Raji (cell line): ENCODE measurements around the gene RNF145.
A peak's percentile ranks its signal among the peaks of the same experiment; 100 is the strongest.

Experiments
- POLR2A ChIP-seq: IDR thresholded peaks from 2 replicates; pipeline ENCODE4 v1.6.1; 2011; ENCODE audit warnings: low read depth, low read length, control low read depth; ENCODE audit not compliant: insufficient read depth

The RNF145 gene, protein sequence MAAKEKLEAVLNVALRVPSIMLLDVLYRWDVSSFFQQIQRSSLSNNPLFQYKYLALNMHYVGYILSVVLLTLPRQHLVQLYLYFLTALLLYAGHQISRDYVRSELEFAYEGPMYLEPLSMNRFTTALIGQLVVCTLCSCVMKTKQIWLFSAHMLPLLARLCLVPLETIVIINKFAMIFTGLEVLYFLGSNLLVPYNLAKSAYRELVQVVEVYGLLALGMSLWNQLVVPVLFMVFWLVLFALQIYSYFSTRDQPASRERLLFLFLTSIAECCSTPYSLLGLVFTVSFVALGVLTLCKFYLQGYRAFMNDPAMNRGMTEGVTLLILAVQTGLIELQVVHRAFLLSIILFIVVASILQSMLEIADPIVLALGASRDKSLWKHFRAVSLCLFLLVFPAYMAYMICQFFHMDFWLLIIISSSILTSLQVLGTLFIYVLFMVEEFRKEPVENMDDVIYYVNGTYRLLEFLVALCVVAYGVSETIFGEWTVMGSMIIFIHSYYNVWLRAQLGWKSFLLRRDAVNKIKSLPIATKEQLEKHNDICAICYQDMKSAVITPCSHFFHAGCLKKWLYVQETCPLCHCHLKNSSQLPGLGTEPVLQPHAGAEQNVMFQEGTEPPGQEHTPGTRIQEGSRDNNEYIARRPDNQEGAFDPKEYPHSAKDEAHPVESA

GRCh38 chr5:159209438-159210209 lies at the start of gene RNF145:
TSS of gene RNF145 (minus strand) at chr5:159209553. CDS start at chr5:159203617, 5,936 bp downstream.
- TF ChIP-seq POLR2A, result peak; percentile 87

GRCh38 chr5:159258361-159258760 lies 49.0 kb upstream of the RNF145 start:
- no peak for TF ChIP-seq POLR2A

DNA sequence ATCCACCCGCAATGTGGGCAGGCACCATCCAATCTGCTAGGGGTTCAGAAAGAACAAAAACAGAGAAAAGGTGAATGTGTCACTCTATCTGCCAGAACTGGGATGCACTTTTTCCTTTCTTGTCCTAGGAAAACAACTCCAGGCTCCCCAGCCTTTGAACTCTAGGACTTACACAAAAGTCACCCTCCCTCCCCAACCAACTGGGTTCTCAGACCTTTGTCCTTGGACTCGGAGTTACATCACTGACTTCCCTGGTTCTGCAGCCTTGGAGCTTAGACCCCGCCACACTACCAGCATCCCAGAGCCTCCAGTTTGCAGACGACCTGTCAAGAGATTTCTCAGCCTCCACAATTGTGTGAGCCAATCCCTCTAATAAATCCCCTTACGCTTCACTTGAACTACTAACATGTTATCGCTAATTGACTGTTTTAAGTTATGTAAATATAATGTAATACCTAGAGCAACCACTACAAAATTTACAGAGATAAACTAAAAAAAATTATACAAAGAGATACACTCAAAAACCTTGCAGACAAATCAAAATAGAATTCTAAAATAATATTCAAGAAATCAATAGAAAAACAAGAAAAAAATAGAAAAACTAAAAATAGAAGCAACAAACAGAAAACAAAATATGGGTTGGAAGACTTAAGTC lies 48.4 kb upstream of the RNF145 start:
- TF ChIP-seq POLR2A, result no peak

DNA sequence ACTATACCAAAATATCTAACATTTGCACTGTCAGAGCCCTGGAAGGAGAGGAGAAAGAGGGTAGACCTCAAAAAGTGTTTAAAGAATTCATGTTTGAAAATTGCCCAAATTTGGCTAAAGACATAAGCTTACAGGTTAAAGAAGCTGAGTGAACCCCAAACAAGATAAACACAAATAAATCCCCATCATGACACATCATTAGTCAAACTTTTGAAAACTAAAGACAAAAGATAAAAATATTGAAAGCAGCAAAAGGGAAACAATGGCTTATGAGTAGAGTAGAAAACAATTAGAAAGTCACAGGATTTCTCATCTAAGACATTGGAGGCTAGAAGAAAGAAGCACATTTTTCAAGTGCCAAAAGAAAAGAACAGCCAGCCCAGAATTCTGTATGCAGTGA lies 47.7 kb upstream of the RNF145 start:
- no peak for TF ChIP-seq POLR2A

DNA sequence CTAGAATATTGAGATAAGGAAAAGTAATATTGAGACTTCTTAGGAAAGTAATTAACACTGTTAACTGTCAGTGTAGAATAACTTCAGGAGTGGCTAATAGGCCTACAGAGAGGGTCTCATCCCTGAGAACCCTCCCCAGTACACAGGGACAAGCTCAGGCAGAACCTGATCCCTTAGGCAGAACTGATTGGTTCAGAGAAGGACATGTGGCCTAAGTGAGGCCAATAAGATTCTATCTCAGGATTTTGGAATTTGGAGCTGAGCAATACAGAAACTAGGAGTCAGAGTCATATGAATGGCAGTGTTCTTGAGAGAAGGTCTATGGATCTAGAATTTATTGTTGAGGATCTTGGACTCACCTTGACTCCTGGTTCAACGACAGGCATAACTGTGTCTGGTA lies 42.8 kb upstream of the RNF145 start:
- TF ChIP-seq POLR2A, result no peak

DNA sequence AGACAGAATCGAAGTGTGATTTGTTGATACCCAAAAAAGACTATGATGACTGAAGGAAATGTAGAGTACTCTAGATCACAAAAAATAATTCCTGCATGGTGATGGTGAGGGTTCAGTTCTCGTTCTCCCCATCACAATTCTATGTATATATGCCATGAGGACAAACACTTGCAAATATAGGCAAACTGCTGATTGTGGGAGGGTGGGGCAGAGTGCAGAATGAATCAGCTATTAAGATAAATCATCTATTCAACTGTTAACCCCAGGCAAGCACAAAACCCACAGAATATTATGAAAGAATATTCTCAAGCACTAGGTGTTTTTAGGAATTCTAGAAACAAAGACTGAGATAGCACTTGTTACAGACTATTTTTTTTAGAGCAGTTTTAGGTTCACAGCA lies 39.8 kb upstream of the RNF145 start:
- no peak for TF ChIP-seq POLR2A

DNA sequence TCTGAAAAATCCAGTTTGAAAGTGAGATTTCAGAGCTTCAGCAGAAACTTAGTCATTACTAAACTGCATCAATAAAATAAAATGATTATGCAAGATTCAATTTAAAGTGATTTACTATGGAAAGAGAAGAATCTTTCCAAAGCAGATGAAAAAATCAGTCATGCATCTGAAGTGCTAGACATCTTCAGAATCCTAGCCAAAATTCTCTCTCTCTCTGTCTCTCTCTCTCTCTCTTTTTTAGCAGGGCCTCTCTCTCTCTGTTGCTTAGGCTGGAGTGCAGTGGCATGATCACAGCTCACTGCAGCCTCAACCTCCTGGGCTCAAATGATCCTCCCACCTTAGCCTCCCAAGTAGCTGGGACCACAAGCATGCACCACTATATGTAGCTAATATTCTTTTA lies 35.5 kb upstream of the RNF145 start:
- TF ChIP-seq POLR2A, result no peak

DNA sequence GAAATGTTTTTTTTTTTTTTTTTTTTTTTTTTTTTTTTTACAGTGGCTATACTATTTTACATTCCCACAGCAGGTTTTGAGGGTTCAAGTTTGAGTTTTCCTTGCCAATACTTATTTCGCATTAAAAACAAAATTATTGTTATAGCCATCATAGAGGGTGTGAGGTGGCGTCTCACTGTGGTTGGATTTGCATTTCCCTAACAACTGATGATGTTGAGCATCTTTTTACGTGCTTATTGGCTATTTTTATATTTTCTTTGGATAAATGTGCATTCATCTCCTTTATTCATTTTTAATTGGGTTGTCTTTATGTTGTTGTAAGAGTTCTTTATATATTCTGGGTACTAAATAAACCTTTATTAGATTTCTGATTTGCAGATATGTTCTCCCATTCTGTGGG lies 34.8 kb upstream of the RNF145 start:
- no peak for TF ChIP-seq POLR2A

DNA sequence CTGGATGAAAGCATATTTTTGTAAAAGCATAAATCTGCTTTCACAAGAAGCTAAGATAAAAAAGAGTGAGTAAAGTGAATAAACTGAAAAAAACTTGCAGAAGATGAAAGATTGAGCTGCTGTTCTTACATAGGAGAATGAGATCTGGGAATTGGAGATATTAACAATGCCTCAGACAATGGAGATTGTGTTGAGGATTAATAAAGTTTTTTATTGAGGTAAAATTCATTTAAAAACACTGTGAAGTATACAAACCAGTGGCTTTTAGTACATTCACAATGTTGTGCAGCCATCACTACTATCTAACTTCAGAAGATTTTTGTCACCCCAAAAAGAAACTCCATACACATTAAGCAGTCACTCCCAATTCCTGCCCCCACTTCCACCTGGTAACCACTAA lies 34.0 kb upstream of the RNF145 start:
- no peak for TF ChIP-seq POLR2A

- TF ChIP-seq POLR2A, result no peak
These were observed 33.3 kb upstream of the RNF145 start for GRCh38 chr5:159242656-159243055.

GRCh38 chr5:159241946-159242552 lies 32.7 kb upstream of the RNF145 start:
- no peak for TF ChIP-seq POLR2A

- TF ChIP-seq POLR2A, result no peak
These were observed 31.0 kb upstream of the RNF145 start for GRCh38 chr5:159240301-159240870.

DNA sequence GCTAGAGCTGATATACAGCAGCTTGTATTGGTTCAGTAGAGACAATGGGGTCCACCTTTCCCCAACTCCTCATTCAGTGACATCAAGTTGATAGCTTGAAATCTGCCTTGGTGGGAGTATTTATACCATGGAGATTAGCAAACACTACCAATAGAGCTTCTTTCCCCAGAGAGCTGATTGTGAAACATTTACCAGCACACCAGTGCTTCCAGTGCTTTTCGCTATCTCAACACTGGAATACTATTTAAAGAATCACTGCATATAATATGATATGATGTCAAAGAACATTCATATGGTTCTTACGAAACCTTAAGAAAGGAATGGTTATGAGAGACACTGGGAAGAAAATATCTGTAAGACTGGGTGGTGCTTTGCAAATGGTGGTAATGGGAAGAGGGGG lies 21.8 kb upstream of the RNF145 start:
- TF ChIP-seq POLR2A, result no peak

- no peak for TF ChIP-seq POLR2A
These were observed 21.3 kb upstream of the RNF145 start for GRCh38 chr5:159230657-159231056.
